Upper lobe of left lung (tissue), 6 donors: ENCODE data around the gene TSC22D2. TPM values are rescaled to one million over a fixed set of nuclear protein-coding genes. Genes with fewer than 3 reads are reported as not detected.

Experiments
- ATAC-seq, 2 donors: fragments of 200-7000 bp; cut with Tn5 transposase; one replicate each; pipeline ENCODE4 v1.9.1; 2022; ENCODE audit warnings: mild to moderate bottlenecking in 2 of 2, moderate library complexity in 2 of 2; ENCODE audit not compliant: low FRiP score in 2 of 2
- DNase-seq, 2 donors: peaks; one replicate each; pipeline ENCODE4 v3.0.0-alpha.2; 2019 to 2020
- H3K27ac ChIP-seq, 4 donors: fragments of 200-600 bp; sonication (generic); one replicate each; pipeline ENCODE4 v1.5.1; 2016 to 2019
- H3K27me3 ChIP-seq, 4 donors: fragments of 200-600 bp; sonication (generic); one replicate each; pipeline ENCODE4 v1.5.1; 2017 to 2019
- H3K36me3 ChIP-seq, 4 donors: fragments of 200-600 bp; sonication (generic); one replicate each; pipeline ENCODE4 v1.5.1; 2016 to 2019
- H3K4me1 ChIP-seq, 4 donors: fragments of 200-600 bp; sonication (generic); one replicate each; pipeline ENCODE4 v1.5.1; 2018 to 2019
- H3K4me3 ChIP-seq, 4 donors: fragments of 200-600 bp; sonication (generic); one replicate each; pipeline ENCODE4 v1.5.1; 2017 to 2019; ENCODE audit warnings: mild to moderate bottlenecking in 2 of 4, moderate library complexity in 1 of 4
- H3K9me3 ChIP-seq, 4 donors: fragments of 200-600 bp; sonication (generic); one replicate each; pipeline ENCODE4 v1.5.1; 2018 to 2019
- EP300 ChIP-seq, 4 donors: sonication (generic); formaldehyde crosslinking; IDR thresholded peaks; one replicate each; pipeline ENCODE4 v1.5.1; 2017; ENCODE audit warnings: antibody characterized with exemption in 4 of 4, control low read depth in 2 of 4
- POLR2A ChIP-seq, 4 donors: fragments of 450-650 bp; IDR thresholded peaks; one replicate each; pipeline ENCODE4 v1.5.1; 2016 to 2017; ENCODE audit warnings: antibody characterized with exemption in 4 of 4, mild to moderate bottlenecking in 2 of 4
- POLR2AphosphoS5 ChIP-seq, 2 donors: sonication (generic); formaldehyde crosslinking; IDR thresholded peaks; one replicate each; pipeline ENCODE4 v1.5.1; 2017; ENCODE audit warnings: antibody characterized with exemption in 2 of 2
- WGBS, 2 donors: methylation state at CpG; one replicate each; pipeline ENCODE4 v1.1.5; 2017 to 2018; 5-methylcytosine and 5-hydroxymethylcytosine counted together
- total RNA-seq, 6 donors: library from RNA; depleted of rRNA in 4 of 6; stranded (reverse); fragments of >200 nt in 4 of 6; gene quantifications; one replicate each; pipeline versions ENCODE4 v1.1.0 to v1.2.1, GENCODE V29; 2016 to 2021
- TF ChIP-seq, protein P1 (sequence below), 6 experiments: fragments of 450-650 bp in 4 of 6; fragments of 200-600 bp in 2 of 6; sonication (generic) in 2 of 6; IDR thresholded peaks; one replicate each; pipeline ENCODE4 v1.5.1; 2016 to 2019; ENCODE audit warnings: antibody characterized with exemption in 6 of 6
- donor health status: DM: no; HTN: no; CAD: no; lungs with moderate emphysema.
- donor health status: DM: no; HTN: yes; CAD: no; lungs with severe emphysema.

Gene TSC22D2
- total RNA-seq, 6 donors from 2014 or later: 18.3 to 31.4 (median 25.5) TPM

DNA sequence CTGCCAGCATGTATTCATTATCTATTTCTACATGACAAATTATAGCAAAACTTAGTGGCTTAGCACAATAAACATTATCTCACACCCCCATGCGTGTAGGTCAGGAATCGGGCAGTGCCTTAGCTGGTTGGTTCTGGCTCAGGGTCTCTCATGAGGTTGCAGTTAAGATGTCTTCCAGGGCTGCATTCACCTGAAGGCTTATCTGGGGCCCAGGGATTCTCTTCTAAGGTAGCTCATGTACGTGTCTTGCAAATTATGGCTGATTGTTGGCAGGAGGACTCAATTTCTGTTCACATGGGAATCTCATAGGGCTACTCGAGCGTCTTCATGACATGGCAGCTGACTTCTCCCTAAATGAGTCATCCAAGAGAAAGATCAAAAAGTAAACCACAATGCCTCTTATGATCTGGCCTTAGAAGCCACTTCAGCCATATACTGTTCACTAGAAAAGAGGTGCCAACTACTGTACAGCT is 42.9 kb upstream of the TSC22D2 start:
- no peak for ATAC-seq
- WGBS, 2 donors: 71 to 78% methylated on average over 5 of the region's 5 CpGs

DNA sequence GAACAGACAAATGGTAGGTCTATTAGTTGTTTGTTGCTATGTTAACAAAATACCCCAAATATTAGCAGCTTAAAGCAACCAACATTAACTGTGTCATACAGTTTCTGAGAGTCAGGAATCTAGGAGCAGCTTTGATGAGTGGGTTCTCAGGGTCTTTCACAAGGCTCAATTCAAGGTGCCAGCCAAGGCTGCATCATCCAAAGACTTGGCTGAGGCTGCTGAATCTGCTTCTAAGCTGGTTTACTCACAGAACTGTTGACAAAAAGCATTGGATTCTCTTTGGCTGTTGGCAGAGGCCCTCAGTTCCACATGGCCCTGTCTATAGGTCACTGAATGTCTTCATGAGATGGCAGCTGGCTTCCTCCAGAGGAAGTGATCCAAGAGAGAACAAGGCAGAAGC is 40.3 kb upstream of the TSC22D2 start:
- Histone ChIP-seq H3K27me3 (no peaks in the 10 kb centered on the region), H3K4me1 (peaks cover 8 to 14% (median 12%) of the 10 kb centered on the region in 4 donors), H3K4me3 (no peak overlapping the region), H3K9me3 (no peaks in the 10 kb centered on the region), H3K27ac (no peak overlapping the region), H3K36me3 (no peaks in the 10 kb centered on the region)
- ATAC-seq (no peak), DNase-seq (no peak)
- no peak for TF ChIP-seq POLR2AphosphoS5 (IDR thresholded peaks at IDR 0.05)
- no peak for TF ChIP-seq POLR2A (IDR thresholded peaks at IDR 0.05)
- TF ChIP-seq, protein P1, sequence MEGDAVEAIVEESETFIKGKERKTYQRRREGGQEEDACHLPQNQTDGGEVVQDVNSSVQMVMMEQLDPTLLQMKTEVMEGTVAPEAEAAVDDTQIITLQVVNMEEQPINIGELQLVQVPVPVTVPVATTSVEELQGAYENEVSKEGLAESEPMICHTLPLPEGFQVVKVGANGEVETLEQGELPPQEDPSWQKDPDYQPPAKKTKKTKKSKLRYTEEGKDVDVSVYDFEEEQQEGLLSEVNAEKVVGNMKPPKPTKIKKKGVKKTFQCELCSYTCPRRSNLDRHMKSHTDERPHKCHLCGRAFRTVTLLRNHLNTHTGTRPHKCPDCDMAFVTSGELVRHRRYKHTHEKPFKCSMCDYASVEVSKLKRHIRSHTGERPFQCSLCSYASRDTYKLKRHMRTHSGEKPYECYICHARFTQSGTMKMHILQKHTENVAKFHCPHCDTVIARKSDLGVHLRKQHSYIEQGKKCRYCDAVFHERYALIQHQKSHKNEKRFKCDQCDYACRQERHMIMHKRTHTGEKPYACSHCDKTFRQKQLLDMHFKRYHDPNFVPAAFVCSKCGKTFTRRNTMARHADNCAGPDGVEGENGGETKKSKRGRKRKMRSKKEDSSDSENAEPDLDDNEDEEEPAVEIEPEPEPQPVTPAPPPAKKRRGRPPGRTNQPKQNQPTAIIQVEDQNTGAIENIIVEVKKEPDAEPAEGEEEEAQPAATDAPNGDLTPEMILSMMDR (IDR thresholded peaks at IDR 0.05): no peak
- no peak for TF ChIP-seq EP300 (IDR thresholded peaks at IDR 0.05)

More for the DNA sequence above, 42.9 kb upstream of the TSC22D2 start:
- DNase-seq: no peak
- no peaks in the 10 kb centered on the region for H3K4me1 ChIP-seq
- no peak overlapping the region for H3K4me3 ChIP-seq
- no peak overlapping the region for H3K27ac ChIP-seq
- TF ChIP-seq POLR2AphosphoS5 (IDR thresholded peaks at IDR 0.05) (no peak), EP300 (IDR thresholded peaks at IDR 0.05) (no peak), POLR2A (IDR thresholded peaks at IDR 0.05) (no peak)
- TF ChIP-seq, protein P1 (IDR thresholded peaks at IDR 0.05): no peak
- H3K9me3 ChIP-seq: no peaks in the 10 kb centered on the region
- H3K36me3 ChIP-seq: no peaks in the 10 kb centered on the region
- no peaks in the 10 kb centered on the region for H3K27me3 ChIP-seq

DNA sequence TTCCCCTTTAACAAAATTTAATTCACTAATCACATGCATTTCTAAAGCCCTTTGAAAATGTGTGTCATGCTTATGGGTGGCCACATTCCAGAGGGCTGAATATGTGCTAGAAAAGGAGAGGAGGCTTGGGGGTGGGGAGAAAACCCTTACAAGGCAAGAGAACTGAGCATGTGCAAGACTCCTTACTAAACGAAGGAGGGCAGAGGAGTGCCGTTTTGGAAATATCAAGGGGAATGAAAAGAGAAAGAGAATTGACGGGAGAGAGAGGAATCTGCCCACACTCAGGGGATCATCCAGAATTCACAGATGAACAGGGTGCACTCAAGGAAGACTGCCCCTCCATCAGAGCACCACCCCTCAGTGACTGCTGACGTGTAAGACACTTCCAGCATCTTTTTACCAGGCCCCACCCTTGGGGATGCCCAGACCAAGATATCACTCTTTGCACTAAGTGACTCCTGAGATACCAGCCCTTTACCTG is 37.9 kb upstream of the TSC22D2 start:
- Histone ChIP-seq H3K27ac (peak overlapping the region in 2 of 4 donors; percentile 49 to 59), H3K9me3 (no peaks in the 10 kb centered on the region), H3K4me3 (peak overlapping the region in 1 of 4 donors; percentile 2), H3K4me1 (peaks cover 9 to 20% (median 12%) of the 10 kb centered on the region in 4 donors), H3K27me3 (no peaks in the 10 kb centered on the region), H3K36me3 (no peaks in the 10 kb centered on the region)
- peak; percentile 76 to 86 for ATAC-seq
- WGBS, 2 donors: 51 to 65% methylated on average over 4 of the region's 4 CpGs
- peak in 1 of 2 donors; percentile 59 for DNase-seq
- TF ChIP-seq, protein P1 (IDR thresholded peaks at IDR 0.05): peak in 1 of 6 experiments; percentile 10
- TF ChIP-seq POLR2AphosphoS5 (IDR thresholded peaks at IDR 0.05): no peak
- TF ChIP-seq POLR2A (IDR thresholded peaks at IDR 0.05): no peak

DNA sequence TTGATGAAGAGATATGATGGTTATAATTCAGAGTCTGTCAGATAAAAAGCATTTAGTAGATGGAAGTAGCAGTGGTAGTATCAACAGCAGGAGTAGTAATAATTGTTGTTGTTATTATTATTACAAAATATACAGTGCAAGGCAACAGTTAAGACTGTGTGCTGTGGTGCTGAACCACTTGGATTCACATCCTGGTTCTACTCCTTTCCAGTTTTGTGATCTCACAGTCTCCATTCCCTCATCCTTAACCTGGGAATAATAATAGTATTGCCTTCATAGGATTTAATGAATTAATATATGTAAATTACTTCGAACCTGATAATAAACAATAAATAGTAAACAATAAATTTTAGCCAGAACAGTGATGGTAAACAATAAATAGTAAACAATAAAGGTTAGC is 37.1 kb upstream of the TSC22D2 start:
- Histone ChIP-seq H3K27ac (peak overlapping the region; percentile 64 to 77 (median 74)), H3K27me3 (no peaks in the 10 kb centered on the region), H3K4me1 (peaks cover 9 to 20% (median 12%) of the 10 kb centered on the region in 4 donors), H3K9me3 (no peaks in the 10 kb centered on the region), H3K4me3 (no peak overlapping the region), H3K36me3 (no peaks in the 10 kb centered on the region)
- no peak for DNase-seq
- no peak for TF ChIP-seq EP300 (IDR thresholded peaks at IDR 0.05)
- TF ChIP-seq, protein P1 (IDR thresholded peaks at IDR 0.05): no peak
- TF ChIP-seq POLR2AphosphoS5 (IDR thresholded peaks at IDR 0.05): no peak
- peak in 1 of 2 donors; percentile 40 for ATAC-seq
- 63 to 79% methylated on average over 1 of the region's 1 CpG for WGBS, 2 donors

DNA sequence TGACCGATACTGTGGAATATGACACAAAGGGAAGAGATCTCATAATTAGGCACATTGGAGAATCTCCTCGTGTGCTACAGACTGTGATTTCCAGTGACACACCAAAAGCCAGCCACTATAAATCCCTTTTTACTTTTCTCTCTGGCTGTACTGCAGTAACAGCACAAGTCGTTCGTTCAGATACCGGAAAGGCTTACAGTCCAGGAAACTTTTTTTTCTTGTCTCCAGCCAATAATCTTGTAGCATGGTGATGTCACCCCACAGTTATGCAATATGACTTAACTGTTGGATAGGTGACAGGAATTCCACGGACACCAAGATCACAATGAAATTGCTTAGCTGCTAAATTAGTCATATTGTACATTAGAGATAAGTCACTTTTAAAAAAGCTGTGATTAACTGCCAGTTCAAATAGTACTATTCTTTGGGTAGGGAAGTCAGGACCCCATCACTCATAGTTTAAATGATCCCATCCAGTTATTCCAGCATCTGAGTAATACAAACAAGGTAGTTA is 36.3 kb upstream of the TSC22D2 start:
- ATAC-seq (peak; percentile 86 to 89), DNase-seq (peak in 1 of 2 donors; percentile 49)
- Histone ChIP-seq H3K36me3 (no peaks in the 10 kb centered on the region), H3K27me3 (no peaks in the 10 kb centered on the region), H3K9me3 (no peaks in the 10 kb centered on the region), H3K4me3 (peak overlapping the region in 2 of 4 donors; percentile 24 to 29), H3K27ac (peak overlapping the region; percentile 64 to 77 (median 74)), H3K4me1 (peaks cover 9 to 20% (median 12%) of the 10 kb centered on the region in 4 donors)
- WGBS, 2 donors: 29 to 36% methylated on average over 6 of the region's 6 CpGs
- TF ChIP-seq POLR2A (IDR thresholded peaks at IDR 0.05) (peak in 1 of 4 donors; percentile 42), EP300 (IDR thresholded peaks at IDR 0.05) (peak in 2 of 4 donors; percentile 81 to 88), POLR2AphosphoS5 (IDR thresholded peaks at IDR 0.05) (peak; percentile 53 to 90)
- TF ChIP-seq, protein P1 (IDR thresholded peaks at IDR 0.05): no peak
